ENCODE measurements around the gene PPARD. TPM values are rescaled to one million over a fixed set of nuclear protein-coding genes. Genes with fewer than 3 reads are reported as not detected.

PPARD gene
- total and polyA plus RNA-seq, 2 of the 13 experiments (the other 11 are each of a cell fraction or from before 2014, with no cell fraction given): 6.1 to 13.3 TPM

- TF ChIP-seq ZNF556 (CRISPR knock-in tag; IDR thresholded peaks at IDR 0.05; ENCODE audit: borderline replicate concordance): peak; percentile 71; the same call in 1 of the 2 replicates
- TF ChIP-seq JUNB (CRISPR knock-in tag; IDR thresholded peaks at IDR 0.05; ENCODE audit: borderline replicate concordance): no peak
- TF ChIP-seq, protein P1, sequence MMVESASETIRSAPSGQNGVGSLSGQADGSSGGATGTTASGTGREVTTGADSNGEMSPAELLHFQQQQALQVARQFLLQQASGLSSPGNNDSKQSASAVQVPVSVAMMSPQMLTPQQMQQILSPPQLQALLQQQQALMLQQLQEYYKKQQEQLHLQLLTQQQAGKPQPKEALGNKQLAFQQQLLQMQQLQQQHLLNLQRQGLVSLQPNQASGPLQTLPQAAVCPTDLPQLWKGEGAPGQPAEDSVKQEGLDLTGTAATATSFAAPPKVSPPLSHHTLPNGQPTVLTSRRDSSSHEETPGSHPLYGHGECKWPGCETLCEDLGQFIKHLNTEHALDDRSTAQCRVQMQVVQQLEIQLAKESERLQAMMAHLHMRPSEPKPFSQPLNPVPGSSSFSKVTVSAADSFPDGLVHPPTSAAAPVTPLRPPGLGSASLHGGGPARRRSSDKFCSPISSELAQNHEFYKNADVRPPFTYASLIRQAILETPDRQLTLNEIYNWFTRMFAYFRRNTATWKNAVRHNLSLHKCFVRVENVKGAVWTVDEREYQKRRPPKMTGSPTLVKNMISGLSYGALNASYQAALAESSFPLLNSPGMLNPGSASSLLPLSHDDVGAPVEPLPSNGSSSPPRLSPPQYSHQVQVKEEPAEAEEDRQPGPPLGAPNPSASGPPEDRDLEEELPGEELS (CRISPR knock-in tag; IDR thresholded peaks at IDR 0.05): peak; percentile 67; the same call in 1 of the 2 replicates
- peak; percentile 80; the same call in 1 of the 2 replicates for TF ChIP-seq HOXD1 (CRISPR knock-in tag; IDR thresholded peaks at IDR 0.05)
- TF ChIP-seq AGO2 (optimal IDR thresholded peaks at IDR 0.05; ENCODE audit: low read depth, low read length): peak; percentile 100
- TF ChIP-seq BRD4 (CRISPR knock-in tag; IDR thresholded peaks at IDR 0.05): peak; percentile 91
- peak; percentile 73; the same call in 1 of the 2 replicates for TF ChIP-seq ZBTB1 (CRISPR knock-in tag; IDR thresholded peaks at IDR 0.05; ENCODE audit: borderline replicate concordance)
- peak; percentile 90; the same call in 1 of the 2 replicates for TF ChIP-seq ESRRA (CRISPR knock-in tag; IDR thresholded peaks at IDR 0.05; ENCODE audit: low read depth)
- TF ChIP-seq, protein P2, sequence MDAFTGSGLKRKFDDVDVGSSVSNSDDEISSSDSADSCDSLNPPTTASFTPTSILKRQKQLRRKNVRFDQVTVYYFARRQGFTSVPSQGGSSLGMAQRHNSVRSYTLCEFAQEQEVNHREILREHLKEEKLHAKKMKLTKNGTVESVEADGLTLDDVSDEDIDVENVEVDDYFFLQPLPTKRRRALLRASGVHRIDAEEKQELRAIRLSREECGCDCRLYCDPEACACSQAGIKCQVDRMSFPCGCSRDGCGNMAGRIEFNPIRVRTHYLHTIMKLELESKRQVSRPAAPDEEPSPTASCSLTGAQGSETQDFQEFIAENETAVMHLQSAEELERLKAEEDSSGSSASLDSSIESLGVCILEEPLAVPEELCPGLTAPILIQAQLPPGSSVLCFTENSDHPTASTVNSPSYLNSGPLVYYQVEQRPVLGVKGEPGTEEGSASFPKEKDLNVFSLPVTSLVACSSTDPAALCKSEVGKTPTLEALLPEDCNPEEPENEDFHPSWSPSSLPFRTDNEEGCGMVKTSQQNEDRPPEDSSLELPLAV (CRISPR knock-in tag; conservative IDR thresholded peaks at IDR 0.05; ENCODE audit: low read depth): 0 out of 2 replicates have a peak, but pooled peaks have one; percentile 29
- TF ChIP-seq ZBTB38 (CRISPR knock-in tag; IDR thresholded peaks at IDR 0.05): peak; percentile 93
- 0 out of 2 replicates have a peak, but pooled peaks have one; percentile 73 for TF ChIP-seq ZNF513 (CRISPR knock-in tag; conservative IDR thresholded peaks at IDR 0.05)
- peak; percentile 61; the same call in 1 of the 2 replicates for TF ChIP-seq HNRNPL (IDR thresholded peaks at IDR 0.05; ENCODE audit: low read depth, low read length)
- TF ChIP-seq ZNF788 (CRISPR knock-in tag; IDR thresholded peaks at IDR 0.05; ENCODE audit: borderline replicate concordance): peak; percentile 95; the same call in 1 of the 2 replicates
- peak; percentile 22; the same call in 1 of the 2 replicates for TF ChIP-seq ZNF75D (CRISPR knock-in tag; IDR thresholded peaks at IDR 0.05; ENCODE audit: borderline replicate concordance)
- TF ChIP-seq SNAPC4 (CRISPR knock-in tag; IDR thresholded peaks at IDR 0.05): peak; percentile 84
Observed at GRCh38 chr6:35468181-35468979, 126.0 kb downstream of the PPARD start, which contains the start of gene RPL10A (continued).

All from HepG2 (cell line).